Middle frontal gyrus (tissue), 1 donor: ENCODE data around the gene ICOS.
"Not testable (repeated sequence)": the region's sequence is repeated elsewhere in the genome, so short reads cannot be mapped to it uniquely, and the experiment has no call there.

ENCODE experiments used
- DNase-seq: peaks from one replicate; pipeline ENCODE4 v3.0.0-alpha.2; 2015; ENCODE audit warnings: low spot score; ENCODE audit errors: extremely low spot score

Gene ICOS

DNA sequence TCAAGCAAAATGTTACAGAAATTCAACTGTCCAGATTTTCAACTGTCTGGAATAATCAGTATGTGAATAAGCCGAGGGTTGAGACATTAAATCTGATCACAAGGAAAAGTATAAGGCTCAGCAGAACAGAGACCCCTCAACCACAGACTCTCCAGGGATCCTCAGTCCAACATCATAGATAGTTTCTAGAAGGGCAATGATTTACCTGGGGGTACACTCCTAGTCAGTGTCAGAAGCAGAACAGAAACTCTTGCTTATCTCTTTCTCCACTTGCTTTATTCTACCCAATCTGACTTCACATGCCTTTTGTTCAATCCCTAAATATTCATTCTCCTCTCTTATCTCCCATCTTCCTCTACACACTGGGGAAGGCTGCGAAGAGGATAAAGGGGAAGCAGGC lies 36.4 kb downstream of the ICOS start:
- DNase-seq: no peak

DNA sequence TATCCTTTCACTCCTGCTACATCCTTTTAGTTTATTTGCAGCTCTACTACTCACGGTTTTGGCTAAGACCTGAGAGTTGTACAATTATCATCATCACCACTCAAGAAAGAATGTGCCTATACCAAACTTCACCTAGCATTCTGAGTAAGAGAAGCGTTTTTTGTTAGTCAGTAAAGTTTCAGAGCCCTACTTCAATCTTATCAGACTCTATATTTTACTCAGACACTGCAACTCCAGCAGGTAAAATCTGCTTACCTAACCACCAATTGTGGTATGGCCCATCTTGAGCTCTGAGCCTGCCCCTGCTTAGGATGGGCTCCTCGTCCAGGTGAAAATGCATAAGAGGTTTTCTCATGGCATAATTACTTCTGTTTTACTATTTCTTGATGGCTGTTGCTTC lies 37.1 kb downstream of the ICOS start:
- no peak for DNase-seq

DNA sequence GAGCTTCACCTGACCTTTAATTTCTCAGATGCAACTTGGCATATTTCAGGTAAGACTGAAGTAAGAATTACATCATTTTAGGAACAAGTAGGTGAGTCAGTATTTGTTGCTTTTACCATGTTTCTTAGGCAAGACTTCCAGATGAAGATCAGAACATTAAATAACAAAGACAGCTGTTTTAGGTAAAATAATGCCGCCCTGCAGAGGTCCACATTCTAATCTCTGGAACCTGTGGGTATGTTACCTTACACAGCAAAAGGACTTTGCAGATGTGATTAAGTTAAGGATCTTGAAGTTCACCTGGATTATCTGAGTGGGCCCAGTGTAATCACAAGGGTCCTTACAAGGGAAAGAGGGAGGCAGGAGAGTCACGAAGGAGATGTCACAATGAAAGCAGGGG lies 39.3 kb downstream of the ICOS start:
- no peak for DNase-seq

DNA sequence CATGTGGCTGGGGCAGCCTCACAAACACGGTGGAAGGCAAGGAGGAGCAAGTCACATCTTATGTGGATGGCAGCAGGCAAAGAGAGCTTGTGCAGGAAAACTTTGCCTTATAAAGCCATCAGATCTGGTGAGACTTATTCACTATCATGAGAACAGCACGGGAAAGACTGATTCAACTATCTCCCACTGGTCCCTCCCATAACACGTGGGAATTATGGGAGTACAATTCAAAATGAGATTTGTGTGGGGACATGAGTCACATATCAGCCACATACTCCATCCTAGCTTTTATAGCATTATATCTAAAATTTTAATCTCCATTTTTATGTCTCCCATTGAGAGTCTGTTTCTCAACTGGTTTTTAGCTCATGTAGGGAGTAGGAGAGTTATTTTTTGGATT lies 45.7 kb downstream of the ICOS start:
- DNase-seq: no peak

DNA sequence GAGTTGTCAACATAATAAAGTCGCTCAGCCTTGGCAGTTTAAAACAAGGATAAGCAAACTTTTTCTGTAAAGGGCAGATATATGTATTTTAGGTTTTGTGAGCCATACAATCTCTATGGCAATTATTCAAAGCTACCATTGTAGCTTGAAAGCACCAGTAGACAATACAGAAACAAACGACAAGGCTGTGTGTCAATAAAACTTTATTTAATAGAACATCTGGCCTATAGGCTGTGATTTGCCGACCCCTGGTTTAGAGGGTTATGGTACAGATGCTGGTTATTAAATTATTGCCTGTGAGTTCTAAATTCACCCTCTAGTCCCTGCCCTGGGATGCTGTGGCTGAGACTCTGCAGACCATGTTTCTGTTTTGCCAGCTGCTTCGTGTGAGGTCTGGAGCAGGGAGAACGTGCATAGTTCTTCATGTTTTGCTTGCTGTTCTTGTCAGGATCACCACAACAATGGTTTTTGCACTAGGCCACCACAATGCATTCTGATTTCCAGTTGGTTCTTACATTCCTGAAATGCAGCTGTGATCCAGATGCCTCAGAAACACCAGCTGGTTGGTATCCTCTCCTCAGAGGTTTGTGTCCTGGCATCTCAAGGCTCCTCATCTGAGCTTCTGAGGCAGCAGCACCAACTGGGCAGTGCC lies 46.6 kb downstream of the ICOS start:
- DNase-seq: no peak

DNA sequence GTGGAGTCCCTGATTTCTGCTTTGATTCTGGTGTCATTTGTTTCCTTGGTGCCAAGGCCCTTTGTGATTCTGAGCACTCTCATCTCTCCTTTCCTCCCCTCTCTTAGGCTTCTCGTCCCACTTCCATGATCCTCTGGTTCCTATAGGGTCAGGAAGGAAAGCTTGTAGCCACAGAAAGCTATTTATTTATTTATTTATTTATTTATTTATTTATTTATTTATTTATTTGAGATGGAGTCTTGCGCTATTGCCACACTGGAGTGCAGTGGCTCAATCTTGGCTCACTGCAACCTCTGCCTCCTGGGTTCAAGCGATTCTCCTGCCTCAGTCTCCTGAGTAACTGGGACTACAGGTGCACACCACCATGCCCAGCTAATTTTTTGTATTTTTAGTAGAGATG lies 49.4 kb downstream of the ICOS start:
- DNase-seq: not testable (repeated sequence)

DNA sequence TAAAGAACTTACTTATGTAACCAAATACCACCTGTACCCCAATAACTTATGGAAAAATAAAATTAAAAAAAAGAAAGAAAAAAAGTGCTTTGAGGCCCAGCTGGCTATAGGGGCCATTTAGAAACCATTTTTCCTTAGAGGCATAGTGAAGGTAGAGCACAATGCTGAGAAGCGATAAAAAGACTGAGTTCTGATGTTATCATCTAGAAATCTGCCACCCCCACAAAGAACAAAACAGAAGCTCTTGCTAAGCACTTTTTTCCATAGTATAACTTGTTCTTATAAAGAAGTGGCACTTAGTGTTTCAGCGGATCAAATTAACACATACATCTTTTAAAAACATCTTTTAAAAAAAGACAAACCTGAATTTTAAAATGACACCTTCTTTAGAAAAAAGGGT lies 51.4 kb downstream of the ICOS start:
- no peak for DNase-seq

DNA sequence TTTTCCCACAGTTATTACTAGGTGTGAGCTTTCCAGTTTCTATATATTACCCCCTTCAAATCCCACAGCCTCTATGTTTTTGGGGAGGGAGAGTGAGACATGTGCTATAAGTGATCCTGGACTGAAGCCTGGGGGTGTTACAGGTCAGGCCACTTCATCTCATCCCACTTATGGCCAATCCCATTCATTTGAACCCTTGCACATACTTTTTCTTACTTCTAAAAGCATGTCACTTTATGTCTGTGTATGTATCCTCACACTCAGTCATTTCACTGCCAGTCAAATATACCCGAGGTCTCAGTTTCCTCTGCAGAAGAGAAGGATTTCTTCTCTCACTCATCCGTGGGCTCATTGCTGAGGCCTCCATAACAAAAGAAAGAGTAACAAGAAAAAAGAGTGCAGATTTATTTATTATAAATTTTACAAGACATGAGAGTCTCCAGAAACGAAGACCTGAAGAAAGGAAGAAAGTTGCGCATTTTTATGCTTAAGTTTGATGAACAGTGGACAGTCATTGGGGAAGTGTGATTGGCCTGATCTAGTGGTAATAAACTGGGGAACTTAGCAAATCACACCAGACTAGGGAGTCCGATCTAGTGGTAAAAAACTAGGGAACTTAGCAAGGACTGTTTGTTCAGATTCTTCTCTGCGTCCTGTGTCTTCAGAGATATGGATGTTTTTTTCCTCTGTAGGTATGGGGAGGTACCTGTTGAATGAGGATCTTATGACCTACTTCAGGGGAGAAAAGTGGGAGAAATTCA lies 52.1 kb downstream of the ICOS start:
- DNase-seq: no peak

DNA sequence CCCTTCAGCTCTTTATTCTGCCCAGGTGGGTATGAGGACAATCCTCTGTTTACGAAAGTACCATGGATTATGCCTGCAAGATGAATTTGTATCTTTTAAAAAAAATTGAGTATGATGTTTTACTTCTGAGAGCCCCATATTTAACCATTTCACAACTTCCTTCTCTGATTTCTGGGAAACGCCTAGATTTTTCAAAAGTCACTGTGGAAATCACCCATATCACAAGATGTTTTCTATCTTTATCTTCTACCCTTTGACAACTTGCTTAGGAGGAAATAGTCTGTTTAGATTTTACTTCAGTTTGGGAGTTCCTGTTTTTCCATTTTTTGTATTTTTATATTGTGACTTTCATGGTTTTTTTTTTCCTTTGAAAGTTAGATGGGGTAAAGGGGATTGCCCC lies 53.0 kb downstream of the ICOS start:
- DNase-seq: no peak

DNA sequence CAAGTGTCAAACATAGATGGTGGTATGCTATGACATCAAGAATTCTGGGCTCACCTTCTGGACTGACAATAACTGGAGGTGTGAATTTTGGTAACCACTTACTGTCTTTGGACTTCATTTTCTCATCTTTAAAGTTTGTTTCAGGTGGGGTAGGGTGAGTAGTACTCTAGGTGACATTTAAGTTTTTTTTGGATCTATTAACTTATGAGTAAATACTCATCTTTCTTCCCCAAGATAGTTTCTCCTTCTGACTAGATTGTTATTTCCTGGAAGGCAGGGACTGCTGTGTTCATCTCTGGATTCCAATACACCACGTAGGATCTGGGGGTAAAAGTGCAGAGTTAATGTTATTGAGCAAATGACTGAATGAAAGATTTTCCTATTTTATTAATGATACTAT lies 55.9 kb downstream of the ICOS start:
- DNase-seq: no peak

DNA sequence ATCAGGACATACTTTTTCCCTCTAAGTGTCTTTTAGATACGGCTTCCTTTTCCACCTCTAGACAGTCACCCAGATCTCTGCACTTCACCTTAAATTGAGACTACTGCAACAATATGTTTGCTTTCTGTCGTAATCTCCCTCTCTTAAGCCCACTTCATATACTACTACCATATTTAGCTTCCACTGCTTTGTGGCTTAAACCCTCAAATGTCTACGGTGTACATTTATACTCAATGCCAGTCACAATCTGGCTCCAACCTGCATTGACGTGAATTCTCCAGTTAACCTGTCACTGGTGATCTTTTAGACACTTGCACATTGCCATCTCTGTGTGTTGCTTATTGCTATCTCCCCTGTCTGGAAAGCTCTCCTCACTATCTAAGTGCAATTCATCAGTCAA lies 56.4 kb downstream of the ICOS start:
- DNase-seq: no peak

DNA sequence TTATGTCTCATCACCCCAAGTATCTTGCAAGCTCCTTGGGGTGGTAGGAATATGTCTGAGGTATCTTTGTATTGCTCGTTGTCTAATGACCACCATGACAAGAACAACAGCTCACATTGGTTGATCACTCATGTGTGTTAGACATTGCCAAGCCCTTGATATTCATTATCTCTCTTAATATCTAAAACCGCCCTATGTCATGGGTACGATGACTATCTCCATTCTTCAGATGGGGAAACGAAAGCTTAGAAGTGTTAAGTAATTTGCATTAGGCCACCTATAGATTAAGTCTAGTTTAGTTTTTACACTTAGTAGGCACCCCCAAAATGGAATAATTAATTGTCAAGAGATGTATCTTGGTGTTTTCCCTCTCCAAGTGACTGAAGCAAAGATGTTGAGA lies 57.0 kb downstream of the ICOS start:
- DNase-seq: no peak

DNA sequence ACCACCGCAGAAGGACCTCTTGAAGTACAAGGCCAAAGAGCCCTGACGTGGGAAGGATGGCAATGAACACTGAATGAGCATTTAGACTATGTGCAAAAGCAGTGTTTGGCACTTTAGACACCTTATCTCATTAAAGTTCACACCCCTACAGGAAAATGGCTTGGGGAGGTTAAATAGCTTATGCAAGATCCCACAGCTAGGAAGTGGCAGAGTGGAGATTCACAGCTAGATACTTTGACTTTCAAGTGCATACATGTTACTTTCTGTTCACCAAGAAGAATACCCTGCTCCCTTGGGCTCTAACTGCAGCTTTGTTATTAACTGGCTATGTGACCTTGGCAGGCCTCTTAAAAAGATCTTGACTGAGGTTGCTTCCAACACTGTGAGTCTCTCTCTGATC lies 58.2 kb downstream of the ICOS start:
- DNase-seq: no peak

DNA sequence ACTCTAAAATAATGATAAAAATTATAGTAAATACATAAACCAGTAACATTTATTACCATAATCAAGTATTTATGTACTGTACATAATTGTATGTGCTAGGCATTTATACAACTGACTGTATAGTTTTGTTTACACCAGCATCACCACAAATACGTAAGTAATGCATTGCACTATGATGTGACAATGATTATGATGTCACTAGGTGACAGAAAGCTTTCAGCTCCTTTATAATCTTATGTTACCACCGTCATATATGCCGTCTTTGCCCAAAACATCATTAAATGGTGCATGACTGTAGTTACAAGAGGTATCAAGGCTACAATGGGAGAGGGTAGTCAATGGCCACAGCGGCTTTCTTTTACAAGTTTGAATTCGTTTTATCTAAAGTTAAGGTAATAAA lies 60.1 kb downstream of the ICOS start:
- DNase-seq: no peak

DNA sequence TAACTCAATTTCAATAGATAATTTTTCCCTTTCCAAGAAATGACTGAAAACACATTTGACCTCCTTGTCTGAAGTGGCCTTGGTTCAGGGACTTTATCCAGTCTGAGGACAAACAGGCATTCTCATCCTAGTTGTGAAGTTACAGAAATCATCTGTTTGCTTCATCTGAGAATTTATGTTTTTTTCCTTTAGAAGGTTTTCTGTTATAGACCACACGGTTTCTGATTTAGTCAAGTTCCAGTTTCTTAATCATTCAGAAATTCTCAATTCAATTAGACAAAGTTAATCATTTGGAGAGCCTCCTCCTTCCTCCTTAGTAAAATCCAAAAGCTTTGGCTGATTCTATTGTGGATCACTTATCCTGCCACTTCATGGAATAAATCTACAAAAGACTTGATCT lies 60.9 kb downstream of the ICOS start:
- DNase-seq: no peak

DNA sequence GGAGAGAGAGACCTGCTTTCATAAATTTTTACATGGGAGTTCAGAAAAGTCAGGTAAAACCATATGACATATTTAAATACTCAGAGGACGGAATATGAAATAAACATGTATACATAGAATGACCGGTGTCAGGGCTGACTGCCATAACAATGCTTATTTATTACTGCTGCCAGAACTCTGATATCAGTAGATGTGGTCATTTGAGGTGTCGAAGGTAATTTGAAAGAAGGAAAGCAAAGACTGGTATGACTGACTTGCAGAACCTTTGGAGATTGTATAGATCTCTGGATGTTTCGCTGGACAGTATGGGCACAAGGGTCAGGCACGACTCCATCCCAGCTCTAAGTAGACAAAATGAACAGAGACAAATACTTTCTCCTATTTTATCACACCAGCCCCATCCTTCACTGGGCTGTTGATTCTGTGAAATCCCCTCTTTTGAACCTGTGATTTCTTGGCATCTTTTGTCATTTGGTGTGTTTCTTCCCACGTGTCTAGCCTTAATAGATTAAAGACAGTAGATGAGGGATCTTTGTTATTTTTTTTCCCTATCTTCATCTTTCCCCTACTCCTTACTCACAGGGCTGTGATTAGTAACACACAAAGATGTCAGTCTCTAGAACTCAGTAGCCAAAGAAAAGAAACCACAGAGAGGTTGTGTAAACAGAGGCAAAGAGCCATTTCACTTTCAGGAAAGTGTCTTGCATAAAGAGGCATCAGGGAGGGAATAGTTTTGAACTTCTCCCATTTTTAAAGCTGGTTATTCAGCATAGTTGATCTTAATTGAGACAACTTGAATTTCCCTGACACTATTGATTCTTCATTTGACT lies 61.6 kb downstream of the ICOS start:
- DNase-seq: no peak

DNA sequence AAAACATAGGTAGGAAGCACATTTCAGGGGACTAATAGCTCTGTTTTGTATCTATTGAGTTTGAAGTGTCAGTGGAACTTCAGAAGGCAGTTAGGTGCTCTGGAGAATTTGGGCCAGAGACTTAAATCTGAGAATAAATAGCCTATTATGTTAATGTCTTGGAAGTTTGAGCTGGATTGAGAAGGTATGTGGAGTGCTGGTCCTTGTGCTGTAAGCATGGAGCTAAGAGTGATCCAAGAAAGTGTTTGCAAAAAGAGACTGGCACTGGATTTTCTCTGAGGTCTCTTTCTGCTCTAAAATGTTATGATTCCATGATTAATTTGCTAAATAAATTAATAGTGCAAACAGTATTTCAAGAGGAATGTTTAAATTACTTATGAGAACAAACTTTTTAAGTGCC lies 63.3 kb downstream of the ICOS start:
- no peak for DNase-seq

DNA sequence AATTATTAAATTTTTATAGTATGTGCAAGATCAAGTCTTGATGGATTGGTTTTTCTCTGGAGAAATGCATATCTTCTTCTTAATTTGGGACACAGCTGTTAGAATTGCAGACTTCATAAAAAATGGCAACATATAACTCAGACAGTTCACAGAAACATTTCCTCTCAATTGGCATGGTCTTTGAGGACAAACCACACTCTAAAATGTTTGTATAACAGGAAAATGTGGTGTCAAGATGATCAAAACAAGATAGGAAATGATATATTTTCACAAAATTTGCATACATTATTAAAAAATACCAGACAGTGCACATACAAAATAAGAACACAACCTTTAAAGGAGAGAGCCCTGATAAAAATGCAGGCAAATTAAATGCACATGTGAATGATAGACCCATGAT lies 63.9 kb downstream of the ICOS start:
- no peak for DNase-seq

DNA sequence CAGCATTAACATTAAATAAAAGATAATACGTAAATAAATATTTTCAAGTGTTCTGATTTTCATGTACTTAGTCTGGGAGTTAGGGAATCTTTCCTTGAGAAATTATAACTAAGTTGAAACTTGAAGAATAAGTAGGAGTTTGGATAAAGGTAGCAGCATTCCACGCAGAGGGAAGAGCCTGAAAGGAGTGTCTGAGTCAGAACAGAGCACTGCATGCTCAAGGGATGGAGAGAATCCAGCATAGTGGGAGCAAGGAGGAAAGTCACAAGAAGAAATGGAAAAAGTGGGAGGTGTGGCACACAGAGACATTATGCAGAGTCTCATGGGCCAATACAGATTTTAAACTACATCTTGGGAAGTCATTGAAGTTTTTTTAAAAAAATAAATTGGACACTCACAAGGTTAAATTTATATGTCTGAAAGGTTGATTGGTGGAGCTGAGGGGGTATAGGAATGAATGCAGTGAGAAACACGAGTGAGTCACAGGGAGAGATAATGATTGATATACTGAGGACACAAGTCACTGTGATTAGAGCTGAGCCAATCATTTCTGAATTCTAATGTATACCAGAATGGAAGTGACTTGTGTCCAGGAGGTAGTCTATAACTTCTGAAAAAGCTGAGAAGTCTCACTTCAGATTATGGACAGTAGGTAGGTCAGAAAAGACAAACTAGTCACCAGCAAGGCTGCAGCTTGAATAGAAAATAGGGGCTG lies 66.9 kb downstream of the ICOS start:
- no peak for DNase-seq

DNA sequence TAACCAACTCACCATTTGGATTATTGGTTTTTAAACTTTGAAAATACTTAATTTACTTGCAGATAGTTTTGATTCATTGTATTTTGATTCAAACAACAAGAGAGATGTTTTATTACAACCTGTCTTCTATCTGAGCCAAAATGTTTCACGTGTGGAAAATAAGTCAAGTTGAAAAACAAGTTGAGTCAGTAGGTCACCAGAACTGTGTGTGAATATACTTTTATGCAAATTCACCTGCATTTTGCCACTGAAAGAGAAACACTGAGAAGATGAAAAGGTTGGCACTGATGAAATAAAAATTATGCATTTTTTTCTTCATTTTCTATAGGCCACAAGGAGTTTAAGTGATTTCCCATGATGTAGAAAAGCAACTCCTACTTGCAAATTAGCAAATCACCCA lies 68.3 kb downstream of the ICOS start:
- no peak for DNase-seq

DNA sequence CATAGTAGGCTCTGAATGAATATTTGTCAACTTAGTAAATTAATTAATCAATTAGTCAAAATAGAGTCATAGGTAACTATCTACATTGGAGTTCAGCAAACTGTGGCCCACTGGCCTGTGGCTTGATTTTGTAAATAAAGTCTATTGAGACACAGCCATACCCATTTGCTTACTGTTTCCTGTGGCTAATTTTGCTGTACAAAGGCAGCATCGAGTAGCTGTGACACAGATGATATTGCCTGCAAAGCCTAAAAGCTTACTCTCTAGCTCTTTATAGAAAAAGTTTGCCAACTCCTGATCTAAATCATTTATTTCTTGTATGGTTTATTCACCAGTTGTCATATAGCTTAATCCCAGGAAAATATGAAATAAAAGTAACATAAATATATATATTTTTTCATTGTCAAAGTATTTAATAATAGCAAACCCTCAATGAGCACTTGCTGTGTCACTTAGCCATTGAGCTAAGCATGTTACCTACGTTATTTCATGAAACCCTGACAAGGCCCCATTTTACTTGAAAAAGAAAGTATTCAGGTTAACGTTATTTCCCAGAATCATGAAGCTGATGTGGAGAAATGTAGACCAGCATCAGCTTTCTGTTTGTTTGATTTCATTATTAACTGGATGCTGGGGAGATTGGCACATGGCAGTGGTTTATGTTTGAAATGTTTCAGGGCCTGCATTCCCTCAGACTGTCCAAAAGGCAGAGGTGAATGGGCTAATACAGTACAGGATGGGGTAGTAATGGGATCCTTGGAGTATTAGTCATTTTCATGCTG lies 69.6 kb downstream of the ICOS start:
- no peak for DNase-seq
